Hepatocyte (in vitro differentiated cells): Measurements from ENCODE around the gene GPC5. TPM values are rescaled to one million over a fixed set of nuclear protein-coding genes. Genes with fewer than 3 reads are reported as not detected.

Source experiments
- DNase-seq: peaks from one replicate; pipeline ENCODE4 v3.0.0-alpha.2; 2016; ENCODE audit warnings: low spot score
- H2AFZ ChIP-seq: fragments of 200-600 bp; sonication (generic); 2 replicates; pipeline ENCODE4 v1.6.0; 2016; ENCODE audit warnings: antibody characterized with exemption, mild to moderate bottlenecking
- H3K27ac ChIP-seq: fragments of 200-600 bp; sonication (generic); 2 replicates; pipeline ENCODE4 v1.5.1; 2016; ENCODE audit warnings: mild to moderate bottlenecking
- H3K27me3 ChIP-seq: fragments of 200-600 bp; sonication (generic); 2 replicates; pipeline ENCODE4 v1.6.1; 2016
- H3K36me3 ChIP-seq: fragments of 200-600 bp; sonication (generic); replicated peaks from 2 replicates; pipeline ENCODE4 v1.5.1; 2016; ENCODE audit warnings: low read depth; ENCODE audit not compliant: insufficient read depth
- H3K4me1 ChIP-seq: fragments of 200-600 bp; sonication (generic); 2 replicates; pipeline ENCODE4 v1.5.1; 2016; ENCODE audit warnings: mild to moderate bottlenecking, moderate library complexity; ENCODE audit not compliant: insufficient read depth
- H3K4me2 ChIP-seq: fragments of 200-600 bp; sonication (generic); 2 replicates; pipeline ENCODE4 v1.6.0; 2016
- H3K4me3 ChIP-seq: fragments of 200-600 bp; sonication (generic); 2 replicates; pipeline ENCODE4 v1.5.1; 2016; ENCODE audit warnings: mild to moderate bottlenecking
- H3K79me2 ChIP-seq: fragments of 200-600 bp; sonication (generic); 2 replicates; pipeline ENCODE4 v1.6.0; 2017; ENCODE audit warnings: mild to moderate bottlenecking
- H3K9me2 ChIP-seq: fragments of 200-600 bp; sonication (generic); replicated peaks from 2 replicates; pipeline ENCODE4 v1.6.0; 2017; ENCODE audit warnings: mild to moderate bottlenecking; ENCODE audit not compliant: insufficient read depth
- H3K9me3 ChIP-seq: fragments of 200-600 bp; sonication (generic); 2 replicates; pipeline ENCODE4 v1.5.1; 2016; ENCODE audit warnings: low read depth, mild to moderate bottlenecking
- H4K20me1 ChIP-seq: fragments of 200-600 bp; sonication (generic); 2 replicates; pipeline ENCODE4 v1.6.0; 2016; ENCODE audit warnings: mild to moderate bottlenecking; ENCODE audit not compliant: insufficient read depth, poor library complexity, severe bottlenecking
- EZH2 ChIP-seq: fragments of 200-600 bp; sonication (generic); IDR thresholded peaks from 2 replicates; pipeline ENCODE4 v1.6.1; 2016; ENCODE audit warnings: antibody characterized with exemption, mild to moderate bottlenecking, borderline replicate concordance
- EZH2phosphoT487 ChIP-seq: fragments of 200-600 bp; sonication (generic); IDR thresholded peaks from one replicate; pipeline ENCODE4 v1.6.1; 2018; ENCODE audit warnings: antibody characterized with exemption, mild to moderate bottlenecking, low read depth, moderate library complexity; ENCODE audit not compliant: unreplicated experiment, severe bottlenecking
- WGBS: methylation state at CpG from one replicate; pipeline ENCODE4 v1.1.6; 2016; ENCODE audit warnings: low lambda C conversion rate; ENCODE audit errors: missing lambda C conversion rate; 5-methylcytosine and 5-hydroxymethylcytosine counted together
- polyA plus RNA-seq: library from polyadenylated mRNA; unstranded; fragments of >200 nt; fragmentation: Nextera tagmentation; extraction: Ambion mirVana; gene quantifications from 2 replicates; pipeline ENCODE4 v1.2.1, GENCODE V29; 2016
- total RNA-seq: library from RNA; depleted of rRNA; stranded (reverse); fragments of >200 nt; gene quantifications from 2 replicates; pipeline ENCODE4 v1.2.3, GENCODE V29; 2014
- TF ChIP-seq, protein P1 (sequence below): fragments of 200-600 bp; sonication (generic); IDR thresholded peaks from 2 replicates; pipeline ENCODE4 v1.5.1; 2016; ENCODE audit warnings: antibody characterized with exemption, mild to moderate bottlenecking; ENCODE audit not compliant: poor library complexity

Gene GPC5
- total and polyA plus RNA-seq, 2 experiments from 2014 or later = 3.9 to 5.4 TPM

- H3K4me1 ChIP-seq = no peaks in the 10 kb centered on the region
- H3K9me3 ChIP-seq = no peaks in the 10 kb centered on the region
- H4K20me1 ChIP-seq = no peaks in the 10 kb centered on the region
- no peak overlapping the region for H3K4me3 ChIP-seq
- DNase-seq = no peak
- H3K4me2 ChIP-seq = no peak overlapping the region
- H3K36me3 ChIP-seq = no peaks in the 10 kb centered on the region
- no peaks in the 10 kb centered on the region for H3K9me2 ChIP-seq
- no peaks in the 10 kb centered on the region for H3K79me2 ChIP-seq
- TF ChIP-seq EZH2 = no peak
- TF ChIP-seq, protein P1, sequence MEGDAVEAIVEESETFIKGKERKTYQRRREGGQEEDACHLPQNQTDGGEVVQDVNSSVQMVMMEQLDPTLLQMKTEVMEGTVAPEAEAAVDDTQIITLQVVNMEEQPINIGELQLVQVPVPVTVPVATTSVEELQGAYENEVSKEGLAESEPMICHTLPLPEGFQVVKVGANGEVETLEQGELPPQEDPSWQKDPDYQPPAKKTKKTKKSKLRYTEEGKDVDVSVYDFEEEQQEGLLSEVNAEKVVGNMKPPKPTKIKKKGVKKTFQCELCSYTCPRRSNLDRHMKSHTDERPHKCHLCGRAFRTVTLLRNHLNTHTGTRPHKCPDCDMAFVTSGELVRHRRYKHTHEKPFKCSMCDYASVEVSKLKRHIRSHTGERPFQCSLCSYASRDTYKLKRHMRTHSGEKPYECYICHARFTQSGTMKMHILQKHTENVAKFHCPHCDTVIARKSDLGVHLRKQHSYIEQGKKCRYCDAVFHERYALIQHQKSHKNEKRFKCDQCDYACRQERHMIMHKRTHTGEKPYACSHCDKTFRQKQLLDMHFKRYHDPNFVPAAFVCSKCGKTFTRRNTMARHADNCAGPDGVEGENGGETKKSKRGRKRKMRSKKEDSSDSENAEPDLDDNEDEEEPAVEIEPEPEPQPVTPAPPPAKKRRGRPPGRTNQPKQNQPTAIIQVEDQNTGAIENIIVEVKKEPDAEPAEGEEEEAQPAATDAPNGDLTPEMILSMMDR = no peak
- no peaks in the 10 kb centered on the region for H3K27me3 ChIP-seq
- no peak overlapping the region for H3K27ac ChIP-seq
- 74% methylated on average over 1 of the region's 1 CpG for WGBS
- no peak overlapping the region for H2AFZ ChIP-seq
Measured at GRCh38 chr13:92150606-92151005, 752.2 kb downstream of the GPC5 start.

DNA sequence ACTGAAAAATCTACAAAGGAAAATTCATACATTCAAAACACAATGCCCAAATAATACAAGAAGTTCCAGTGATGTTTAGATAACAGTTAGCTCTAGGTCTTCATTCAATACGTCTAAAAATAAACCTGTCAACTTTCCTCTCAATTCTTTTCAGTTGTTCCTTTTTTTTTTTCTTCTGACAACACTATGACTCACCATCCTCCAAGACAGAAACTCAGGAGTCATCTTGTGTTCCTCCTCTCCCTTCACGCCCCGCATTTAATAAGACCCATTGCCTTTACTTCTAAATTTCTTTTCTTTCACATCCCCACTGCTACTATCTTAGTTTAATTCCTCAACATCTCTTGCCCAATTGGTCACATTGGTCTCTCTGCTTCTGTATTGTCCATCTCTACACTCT, 759.9 kb downstream of the GPC5 start:
- Histone ChIP-seq H3K27me3 (no peaks in the 10 kb centered on the region), H3K4me3 (no peak overlapping the region), H3K9me3 (no peaks in the 10 kb centered on the region), H3K9me2 (no peaks in the 10 kb centered on the region), H4K20me1 (no peaks in the 10 kb centered on the region), H3K36me3 (no peaks in the 10 kb centered on the region), H3K4me2 (no peak overlapping the region), H3K79me2 (no peaks in the 10 kb centered on the region), H3K27ac (no peak overlapping the region), H2AFZ (no peak overlapping the region), H3K4me1 (no peaks in the 10 kb centered on the region)
- WGBS = 74% methylated on average over 3 of the region's 3 CpGs
- no peak for DNase-seq
- no peak for TF ChIP-seq EZH2
- TF ChIP-seq, protein P1 = no peak
- TF ChIP-seq EZH2phosphoT487 = no peak

DNA sequence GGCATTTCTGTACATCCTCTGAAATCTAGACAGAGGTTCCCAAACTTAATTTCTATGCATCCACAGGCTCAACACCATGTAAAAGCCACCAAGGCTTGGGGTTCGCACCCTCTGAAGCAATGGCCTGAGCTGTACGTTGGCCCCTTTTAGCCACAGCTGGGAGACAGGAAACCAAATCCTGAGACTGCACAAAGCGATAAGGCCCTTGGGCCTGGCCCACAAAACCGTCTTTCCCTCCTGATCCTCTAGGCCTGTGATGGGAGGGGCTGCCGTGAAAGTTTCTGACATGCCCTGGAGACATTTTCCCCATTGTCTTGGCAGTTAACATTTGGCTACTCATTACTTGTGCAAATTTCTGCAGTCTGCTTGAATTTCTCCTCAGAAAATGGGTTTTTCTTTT, 766.4 kb downstream of the GPC5 start:
- Histone ChIP-seq H3K36me3 (no peaks in the 10 kb centered on the region), H3K27ac (no peak overlapping the region), H3K4me2 (no peak overlapping the region), H3K4me3 (no peak overlapping the region), H3K9me3 (no peaks in the 10 kb centered on the region), H3K4me1 (no peaks in the 10 kb centered on the region), H3K79me2 (no peaks in the 10 kb centered on the region), H3K9me2 (no peaks in the 10 kb centered on the region), H2AFZ (no peak overlapping the region), H3K27me3 (no peaks in the 10 kb centered on the region), H4K20me1 (no peaks in the 10 kb centered on the region)
- TF ChIP-seq EZH2phosphoT487 = no peak
- TF ChIP-seq EZH2 = no peak
- TF ChIP-seq, protein P1 = no peak
- WGBS = 82% methylated on average over 5 of the region's 5 CpGs
- no peak for DNase-seq

DNA sequence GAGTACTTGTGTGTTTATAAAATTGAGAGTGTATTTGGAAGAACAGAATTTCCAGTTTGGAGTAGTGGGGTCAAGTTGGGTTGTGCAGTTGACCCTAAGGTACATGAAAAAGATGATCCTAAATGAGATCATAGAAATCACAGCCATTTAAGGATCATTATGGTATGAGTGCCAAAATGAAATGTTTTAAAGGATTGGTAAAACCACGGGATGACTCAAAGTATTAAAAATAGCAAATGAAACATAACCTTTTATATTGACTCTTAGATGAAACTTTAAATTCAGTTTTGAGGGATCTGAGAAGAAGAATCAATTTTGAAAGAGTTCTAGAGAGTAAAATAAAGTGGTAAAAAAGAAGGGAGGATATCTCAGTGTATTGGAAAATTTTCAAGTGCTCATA, 773.8 kb downstream of the GPC5 start:
- Histone ChIP-seq H4K20me1 (no peaks in the 10 kb centered on the region), H3K4me1 (no peaks in the 10 kb centered on the region), H3K36me3 (no peaks in the 10 kb centered on the region), H2AFZ (no peak overlapping the region), H3K79me2 (no peaks in the 10 kb centered on the region), H3K4me2 (no peak overlapping the region), H3K4me3 (no peak overlapping the region), H3K27ac (no peak overlapping the region), H3K27me3 (no peaks in the 10 kb centered on the region), H3K9me2 (no peaks in the 10 kb centered on the region), H3K9me3 (no peaks in the 10 kb centered on the region)
- TF ChIP-seq, protein P1 = no peak
- no peak for TF ChIP-seq EZH2
- no peak for TF ChIP-seq EZH2phosphoT487
- no peak for DNase-seq
- WGBS = 90% methylated on average over 1 of the region's 1 CpG
